Esophagus muscularis mucosa (tissue), 4 donors: ENCODE measurements around the gene CREBRF.

ENCODE experiments used
- EP300 ChIP-seq: sonication (generic); formaldehyde crosslinking; IDR thresholded peaks from one replicate; pipeline ENCODE4 v1.6.1; 2017; ENCODE audit warnings: antibody characterized with exemption
- POLR2A ChIP-seq: fragments of 450-650 bp; IDR thresholded peaks from one replicate; pipeline ENCODE4 v1.6.1; 2017; ENCODE audit warnings: antibody characterized with exemption, moderate library complexity, mild to moderate bottlenecking, low read depth
- POLR2AphosphoS5 ChIP-seq, 2 donors: sonication (generic); formaldehyde crosslinking; IDR thresholded peaks; one replicate each; pipeline ENCODE4 v1.6.1; 2017; ENCODE audit warnings: antibody characterized with exemption in 2 of 2
- TF ChIP-seq, protein P1 (sequence below), 3 experiments: fragments of 200-600 bp in 2 of 3; fragments of 450-650 bp in 1 of 3; sonication (generic) in 2 of 3; IDR thresholded peaks; one replicate each; pipeline ENCODE4 v1.5.1; 2017 to 2019; ENCODE audit warnings: antibody characterized with exemption in 3 of 3, mild to moderate bottlenecking in 2 of 3, moderate library complexity in 1 of 3

DNA sequence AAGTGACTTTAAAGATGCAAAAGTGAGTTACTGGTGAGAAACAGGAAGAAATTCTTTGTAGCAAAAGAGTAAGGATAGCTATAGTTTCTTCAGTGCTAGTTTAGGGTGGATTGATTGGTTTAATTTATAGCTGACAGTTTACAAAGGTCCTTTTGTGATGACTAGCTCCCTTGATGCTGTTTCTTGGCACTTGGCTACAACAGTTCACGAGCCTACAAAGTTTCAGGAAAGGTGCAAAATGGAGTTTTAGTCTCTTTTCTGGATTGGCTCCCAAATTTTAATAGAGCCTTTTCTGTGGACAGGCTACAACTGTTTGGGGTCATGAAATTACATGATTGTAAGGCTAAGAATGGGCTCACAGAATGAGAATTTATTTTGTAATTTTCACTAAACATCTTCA lies 47.3 kb downstream of the CREBRF start:
- TF ChIP-seq, protein P1, sequence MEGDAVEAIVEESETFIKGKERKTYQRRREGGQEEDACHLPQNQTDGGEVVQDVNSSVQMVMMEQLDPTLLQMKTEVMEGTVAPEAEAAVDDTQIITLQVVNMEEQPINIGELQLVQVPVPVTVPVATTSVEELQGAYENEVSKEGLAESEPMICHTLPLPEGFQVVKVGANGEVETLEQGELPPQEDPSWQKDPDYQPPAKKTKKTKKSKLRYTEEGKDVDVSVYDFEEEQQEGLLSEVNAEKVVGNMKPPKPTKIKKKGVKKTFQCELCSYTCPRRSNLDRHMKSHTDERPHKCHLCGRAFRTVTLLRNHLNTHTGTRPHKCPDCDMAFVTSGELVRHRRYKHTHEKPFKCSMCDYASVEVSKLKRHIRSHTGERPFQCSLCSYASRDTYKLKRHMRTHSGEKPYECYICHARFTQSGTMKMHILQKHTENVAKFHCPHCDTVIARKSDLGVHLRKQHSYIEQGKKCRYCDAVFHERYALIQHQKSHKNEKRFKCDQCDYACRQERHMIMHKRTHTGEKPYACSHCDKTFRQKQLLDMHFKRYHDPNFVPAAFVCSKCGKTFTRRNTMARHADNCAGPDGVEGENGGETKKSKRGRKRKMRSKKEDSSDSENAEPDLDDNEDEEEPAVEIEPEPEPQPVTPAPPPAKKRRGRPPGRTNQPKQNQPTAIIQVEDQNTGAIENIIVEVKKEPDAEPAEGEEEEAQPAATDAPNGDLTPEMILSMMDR (IDR thresholded peaks at IDR 0.05): no peak
- TF ChIP-seq POLR2AphosphoS5 (IDR thresholded peaks at IDR 0.05) (no peak), POLR2A (no peak), EP300 (no peak)
